ENCODE results near the gene TRMT2A. TPM values are rescaled to one million over a fixed set of nuclear protein-coding genes. Genes with fewer than 3 reads are reported as not detected.
A peak's percentile ranks its signal among the peaks of the same experiment; 100 is the strongest.
"Not testable (repeated sequence)": the region's sequence is repeated elsewhere in the genome, so short reads cannot be mapped to it uniquely, and the experiment has no call there.

Gene TRMT2A
- 39.9 and 58.7 TPM in 2 replicates for total RNA-seq (2014; rRNA removed; shearing (Covaris generic))

GRCh38 chr22:20116951-20117632 is at the start of gene TRMT2A:
TRMT2A (minus strand) TSS chr22:20117226; CDS start chr22:20116906, 320 bp downstream.
- H3K36me3 ChIP-seq: peaks cover 88% of the 10 kb centered on the region
- H3K4me1 ChIP-seq (replicated peaks): peaks cover 21% of the 10 kb centered on the region
- peak within 1 kb of the TSS; percentile 80 for H3K4me3 ChIP-seq
- no peaks in the 10 kb centered on the region for H3K27me3 ChIP-seq (replicated peaks)
- H3K9me3 ChIP-seq (replicated peaks): no peaks in the 10 kb centered on the region
- peak; percentile 97 to 98 for DNase-seq (ENCODE audit: low read depth in 1 of 2, low spot score in 2 of 2)
- H3K27ac ChIP-seq: peak within 1 kb of the TSS; percentile 61

DNA sequence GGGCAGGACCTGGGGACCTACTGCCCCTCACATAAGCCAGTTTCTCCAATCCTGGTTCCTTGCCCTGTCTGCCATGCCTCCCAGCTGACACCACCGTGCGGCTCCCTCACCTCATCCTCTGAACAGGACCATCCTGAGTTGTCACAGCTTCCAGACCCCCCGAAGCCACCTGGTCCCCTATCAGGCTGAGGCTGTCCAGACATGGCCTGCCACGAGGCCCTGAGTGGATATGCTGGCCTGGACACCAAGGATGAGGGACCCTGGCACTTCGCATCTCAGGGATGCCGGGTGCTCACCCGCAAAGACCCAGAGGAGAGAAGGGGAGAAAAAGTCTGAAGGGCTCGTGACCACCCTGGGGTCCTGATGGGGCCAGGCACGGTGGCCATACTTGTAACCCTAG is 49.7 kb upstream of the TRMT2A start:
- Histone ChIP-seq H3K4me3 (no peak overlapping the region), H3K27ac (no peak overlapping the region), H3K9me3 (replicated peaks) (no peaks in the 10 kb centered on the region), H3K36me3 (no peaks in the 10 kb centered on the region), H3K27me3 (replicated peaks) (no peaks in the 10 kb centered on the region), H3K4me1 (replicated peaks) (no peaks in the 10 kb centered on the region)
- DNase-seq (ENCODE audit: low read depth in 1 of 2, low spot score in 2 of 2): no peak

- no peaks in the 10 kb centered on the region for H3K4me1 ChIP-seq (replicated peaks)
- H3K36me3 ChIP-seq: no peaks in the 10 kb centered on the region
- no peak for DNase-seq (ENCODE audit: low read depth in 1 of 2, low spot score in 2 of 2)
- H3K9me3 ChIP-seq (replicated peaks): no peaks in the 10 kb centered on the region
- H3K27ac ChIP-seq: no peak overlapping the region
- no peak overlapping the region for H3K4me3 ChIP-seq
- H3K27me3 ChIP-seq (replicated peaks): no peaks in the 10 kb centered on the region
Measured at GRCh38 chr22:20165913-20166312, 48.9 kb upstream of the TRMT2A start.

- Histone ChIP-seq H3K4me3 (no peak overlapping the region), H3K9me3 (replicated peaks) (no peaks in the 10 kb centered on the region), H3K27me3 (replicated peaks) (no peaks in the 10 kb centered on the region), H3K27ac (no peak overlapping the region), H3K36me3 (no peaks in the 10 kb centered on the region), H3K4me1 (replicated peaks) (no peaks in the 10 kb centered on the region)
- DNase-seq (ENCODE audit: low read depth in 1 of 2, low spot score in 2 of 2): no peak
Measured at GRCh38 chr22:20165421-20165820, 48.4 kb upstream of the TRMT2A start.

GRCh38 chr22:20164863-20165262 is 47.8 kb upstream of the TRMT2A start:
- Histone ChIP-seq H3K4me3 (no peak overlapping the region), H3K9me3 (replicated peaks) (no peaks in the 10 kb centered on the region), H3K36me3 (no peaks in the 10 kb centered on the region), H3K4me1 (replicated peaks) (no peaks in the 10 kb centered on the region), H3K27ac (no peak overlapping the region), H3K27me3 (replicated peaks) (no peaks in the 10 kb centered on the region)
- DNase-seq (ENCODE audit: low read depth in 1 of 2, low spot score in 2 of 2): no peak

GRCh38 chr22:20160041-20160440 is 43.0 kb upstream of the TRMT2A start:
- no peak overlapping the region for H3K27ac ChIP-seq

DNA sequence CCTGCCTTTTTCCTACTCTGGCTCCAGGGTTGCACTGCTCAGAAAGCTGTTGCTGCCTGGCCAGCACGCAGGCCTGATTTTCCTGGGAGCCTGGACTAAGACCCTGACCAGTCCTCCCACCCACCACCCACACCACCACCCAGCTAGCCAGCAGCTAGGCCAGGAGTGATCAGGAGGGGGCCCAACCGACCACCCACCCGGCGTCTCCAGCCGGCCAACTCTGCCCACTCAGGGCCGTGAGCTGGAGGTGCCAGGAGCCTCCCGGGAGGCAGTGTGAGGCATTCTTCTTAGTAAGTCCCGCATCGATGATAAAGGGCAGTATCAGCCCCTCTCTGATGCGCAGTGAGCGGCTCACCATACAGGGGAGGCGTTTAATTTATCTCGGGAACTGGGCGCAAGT is 42.5 kb upstream of the TRMT2A start:
- not testable (repeated sequence) for H3K9me3 ChIP-seq (replicated peaks); H3K36me3 ChIP-seq; H3K4me3 ChIP-seq; H3K27ac ChIP-seq; H3K27me3 ChIP-seq (replicated peaks); DNase-seq (ENCODE audit: low read depth in 1 of 2, low spot score in 2 of 2)
- peaks cover 11% of the 10 kb centered on the region for H3K4me1 ChIP-seq (replicated peaks)

More at GRCh38 chr22:20160041-20160440, 43.0 kb upstream of the TRMT2A start:
- Histone ChIP-seq H3K9me3 (replicated peaks) (no peaks in the 10 kb centered on the region), H3K36me3 (no peaks in the 10 kb centered on the region), H3K4me1 (replicated peaks) (peaks cover 6% of the 10 kb centered on the region), H3K27me3 (replicated peaks) (no peaks in the 10 kb centered on the region), H3K4me3 (no peak overlapping the region)
- DNase-seq (ENCODE audit: low read depth in 1 of 2, low spot score in 2 of 2): no peak

GRCh38 chr22:20159076-20159475 is 42.0 kb upstream of the TRMT2A start:
- H3K4me3 ChIP-seq: no peak overlapping the region
- H3K27ac ChIP-seq: no peak overlapping the region
- no peaks in the 10 kb centered on the region for H3K36me3 ChIP-seq
- H3K4me1 ChIP-seq (replicated peaks): peaks cover 11% of the 10 kb centered on the region
- DNase-seq (ENCODE audit: low read depth in 1 of 2, low spot score in 2 of 2): no peak
- no peaks in the 10 kb centered on the region for H3K9me3 ChIP-seq (replicated peaks)
- no peaks in the 10 kb centered on the region for H3K27me3 ChIP-seq (replicated peaks)

DNA sequence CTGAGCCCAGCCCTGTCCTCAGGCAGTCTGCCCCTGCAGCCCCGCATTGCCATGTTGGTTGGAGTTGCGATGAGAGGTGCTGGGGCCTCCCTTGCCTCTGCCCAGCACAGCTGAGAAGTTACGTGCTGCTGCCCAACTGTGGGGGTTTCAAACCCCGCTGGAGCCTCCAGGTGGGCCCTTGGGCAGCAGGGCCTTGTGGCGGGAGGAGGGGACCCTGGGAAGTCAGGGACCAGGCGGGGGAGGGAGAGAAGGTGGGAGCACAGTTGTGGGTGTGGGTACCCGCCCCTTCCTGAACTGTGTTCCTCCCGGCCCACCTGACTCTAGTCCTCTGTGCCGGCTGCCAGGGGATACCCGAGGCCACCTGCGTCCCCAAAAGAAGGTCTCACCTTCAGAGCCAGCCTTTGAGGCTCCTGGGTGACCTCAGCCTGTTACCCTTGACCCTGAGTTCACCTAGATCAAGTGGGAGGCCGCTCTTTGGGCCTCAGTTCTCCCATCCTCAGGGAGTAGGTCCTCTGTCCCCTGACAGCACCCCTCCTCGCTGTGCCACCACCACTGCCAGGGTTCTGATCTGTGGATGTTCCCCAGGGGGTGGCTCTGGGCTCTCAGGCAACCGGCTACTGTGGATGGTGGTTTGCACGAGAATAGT is 41.5 kb upstream of the TRMT2A start:
- Histone ChIP-seq H3K9me3 (replicated peaks) (no peaks in the 10 kb centered on the region), H3K4me1 (replicated peaks) (peaks cover 16% of the 10 kb centered on the region), H3K36me3 (no peaks in the 10 kb centered on the region), H3K27ac (no peak overlapping the region), H3K4me3 (no peak overlapping the region), H3K27me3 (replicated peaks) (no peaks in the 10 kb centered on the region)
- no peak for DNase-seq (ENCODE audit: low read depth in 1 of 2, low spot score in 2 of 2)

GRCh38 chr22:20157430-20158183 is 40.6 kb upstream of the TRMT2A start:
- Histone ChIP-seq H3K27ac (no peak overlapping the region), H3K27me3 (replicated peaks) (no peaks in the 10 kb centered on the region), H3K36me3 (no peaks in the 10 kb centered on the region), H3K4me3 (no peak overlapping the region), H3K9me3 (replicated peaks) (no peaks in the 10 kb centered on the region), H3K4me1 (replicated peaks) (peaks cover 16% of the 10 kb centered on the region)
- DNase-seq (ENCODE audit: low read depth in 1 of 2, low spot score in 2 of 2): no peak

- Histone ChIP-seq H3K36me3 (no peaks in the 10 kb centered on the region), H3K4me3 (no peak overlapping the region), H3K9me3 (replicated peaks) (no peaks in the 10 kb centered on the region), H3K4me1 (replicated peaks) (peaks cover 16% of the 10 kb centered on the region), H3K27me3 (replicated peaks) (no peaks in the 10 kb centered on the region), H3K27ac (no peak overlapping the region)
- DNase-seq (ENCODE audit: low read depth in 1 of 2, low spot score in 2 of 2): peak; percentile 72 to 80
Measured at GRCh38 chr22:20156611-20157429, 39.8 kb upstream of the TRMT2A start.

- Histone ChIP-seq H3K27ac (no peak overlapping the region), H3K27me3 (replicated peaks) (no peaks in the 10 kb centered on the region), H3K9me3 (replicated peaks) (no peaks in the 10 kb centered on the region), H3K4me3 (no peak overlapping the region), H3K4me1 (replicated peaks) (peaks cover 16% of the 10 kb centered on the region), H3K36me3 (no peaks in the 10 kb centered on the region)
- no peak for DNase-seq (ENCODE audit: low read depth in 1 of 2, low spot score in 2 of 2)
Measured at GRCh38 chr22:20156042-20156389, 39.0 kb upstream of the TRMT2A start.

GRCh38 chr22:20155330-20156041 is 38.5 kb upstream of the TRMT2A start:
- no peaks in the 10 kb centered on the region for H3K9me3 ChIP-seq (replicated peaks)
- peaks cover 16% of the 10 kb centered on the region for H3K4me1 ChIP-seq (replicated peaks)
- peak overlapping the region; percentile 31 for H3K4me3 ChIP-seq
- no peak overlapping the region for H3K27ac ChIP-seq
- no peaks in the 10 kb centered on the region for H3K36me3 ChIP-seq
- DNase-seq (ENCODE audit: low read depth in 1 of 2, low spot score in 2 of 2): peak; percentile 66 to 82
- no peaks in the 10 kb centered on the region for H3K27me3 ChIP-seq (replicated peaks)
